Measurements from ENCODE around the gene CACNG8. TPM values are rescaled to one million over a fixed set of nuclear protein-coding genes. Genes with fewer than 3 reads are reported as not detected.

The CACNG8 gene
- total RNA-seq, 1 experiment from 2014 or later: 17.7 TPM

- in situ Hi-C loops (cut with HindIII; ENCODE audit: low pct_unique_long_range_greater_than_20kb, low sequenced_read_pairs) (no loop called here), intact Hi-C loops (cut with micrococcal nuclease; ENCODE audit: unreplicated experiment) (no loop called here)
- Histone ChIP-seq H3K36me3 (ENCODE audit: control insufficient read depth, insufficient read depth, low read length) (no peaks in the 10 kb centered on the region), H3K27ac (ENCODE audit: low read length) (peak within 1 kb of the TSS; percentile 94), H3K27me3 (ENCODE audit: control insufficient read depth, insufficient read depth, low read length) (no peaks in the 10 kb centered on the region), H3K4me3 (ENCODE audit: low read depth in 2 of 2, low read length in 2 of 2) (peak within 1 kb of the TSS; percentile 18 to 47), H3K4me1 (ENCODE audit: control insufficient read depth, insufficient read depth, low read length) (peaks cover 61% of the 10 kb centered on the region), H3K9me3 (ENCODE audit: control insufficient read depth, insufficient read depth, low read depth, low read length) (no peaks in the 10 kb centered on the region)
- DNase-seq (ENCODE audit: low read depth, low spot score) (no peak), ATAC-seq (peak; percentile 36)
- BruUV-seq (replicated peaks): no TSS peak
- ChIA-PET POLR2A (interaction anchor here (0.6 to 0.8 kb wide), 4 partner anchors 31 to 112 kb away, joined by 3 to 8 read pairs (median 4); no protein-coding TSS in a partner anchor), CTCF (no interaction called here)
- peak; percentile 20; the same call in 1 of the 2 replicates for TF ChIP-seq POLR2AphosphoS5 (IDR thresholded peaks at IDR 0.05; ENCODE audit: low read depth, low read length)
- TF ChIP-seq TCF7L2 (IDR thresholded peaks at IDR 0.05; ENCODE audit: low read depth, low read length): no peak
Observed at GRCh38 chr19:53991224-53992113, 28.7 kb downstream of the CACNG8 start, which contains the start of gene CACNG6. TSS of gene CACNG6 (plus strand) at chr19:53991637. CDS start at chr19:53992878, 1,241 bp downstream.

GRCh38 chr19:53992211-53992610 is 29.5 kb downstream of the CACNG8 start:
- no peaks in the 10 kb centered on the region for H3K27me3 ChIP-seq (ENCODE audit: control insufficient read depth, insufficient read depth, low read length)
- TF ChIP-seq TCF7L2 (IDR thresholded peaks at IDR 0.05; ENCODE audit: low read depth, low read length): no peak
- no peak for TF ChIP-seq REST (IDR thresholded peaks at IDR 0.05; ENCODE audit: insufficient read depth in 1 of 2, low read depth in 2 of 2, low read length in 1 of 2)
- TF ChIP-seq CTCF (IDR thresholded peaks at IDR 0.05): no peak
- no peak for TF ChIP-seq SIN3A (IDR thresholded peaks at IDR 0.05; ENCODE audit: borderline replicate concordance, insufficient read depth, low read depth, low read length)
- no peak for TF ChIP-seq POLR2AphosphoS5 (IDR thresholded peaks at IDR 0.05; ENCODE audit: low read depth, low read length)
- intact Hi-C loops (cut with micrococcal nuclease; ENCODE audit: unreplicated experiment): no loop called here
- peaks cover 59% of the 10 kb centered on the region for H3K4me1 ChIP-seq (ENCODE audit: control insufficient read depth, insufficient read depth, low read length)
- peak overlapping the region in 1 of 2 experiments; percentile 47; a peak in 2 of 4 replicates for H3K4me3 ChIP-seq (ENCODE audit: low read depth in 2 of 2, low read length in 2 of 2)
- ChIA-PET POLR2A (no interaction called here), CTCF (no interaction called here)
- in situ Hi-C loops (cut with HindIII; ENCODE audit: low pct_unique_long_range_greater_than_20kb, low sequenced_read_pairs): no loop called here
- H3K27ac ChIP-seq (ENCODE audit: low read length): peak overlapping the region; percentile 94
- ATAC-seq (no peak), DNase-seq (ENCODE audit: low read depth, low spot score) (no peak)
- no peaks in the 10 kb centered on the region for H3K36me3 ChIP-seq (ENCODE audit: control insufficient read depth, insufficient read depth, low read length)
- H3K9me3 ChIP-seq (ENCODE audit: control insufficient read depth, insufficient read depth, low read depth, low read length): no peaks in the 10 kb centered on the region
- BruUV-seq (replicated peaks): no TSS peak

All from Panc1 (cell line).